ENCODE results near the gene COL4A6.

DNA sequence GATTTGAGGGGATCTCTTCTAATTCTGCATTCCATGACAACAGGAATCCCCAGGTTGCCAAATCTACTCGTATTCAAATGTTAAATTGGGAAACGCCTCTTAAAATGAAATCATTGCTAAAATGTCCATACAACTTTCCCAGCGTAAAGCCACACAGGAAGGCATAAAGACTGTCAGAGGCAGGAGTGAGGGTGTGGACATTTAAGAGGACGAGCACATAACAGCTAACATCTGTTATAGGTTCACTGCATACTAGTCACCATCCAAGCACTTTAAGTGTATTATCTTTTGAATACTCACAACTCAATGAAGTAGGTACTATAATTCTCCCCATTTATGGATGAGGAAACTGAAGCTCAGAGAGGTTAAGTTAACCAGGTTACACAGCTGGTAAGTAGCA lies 311.1 kb downstream of the COL4A6 start:
- TF ChIP-seq, protein P1, sequence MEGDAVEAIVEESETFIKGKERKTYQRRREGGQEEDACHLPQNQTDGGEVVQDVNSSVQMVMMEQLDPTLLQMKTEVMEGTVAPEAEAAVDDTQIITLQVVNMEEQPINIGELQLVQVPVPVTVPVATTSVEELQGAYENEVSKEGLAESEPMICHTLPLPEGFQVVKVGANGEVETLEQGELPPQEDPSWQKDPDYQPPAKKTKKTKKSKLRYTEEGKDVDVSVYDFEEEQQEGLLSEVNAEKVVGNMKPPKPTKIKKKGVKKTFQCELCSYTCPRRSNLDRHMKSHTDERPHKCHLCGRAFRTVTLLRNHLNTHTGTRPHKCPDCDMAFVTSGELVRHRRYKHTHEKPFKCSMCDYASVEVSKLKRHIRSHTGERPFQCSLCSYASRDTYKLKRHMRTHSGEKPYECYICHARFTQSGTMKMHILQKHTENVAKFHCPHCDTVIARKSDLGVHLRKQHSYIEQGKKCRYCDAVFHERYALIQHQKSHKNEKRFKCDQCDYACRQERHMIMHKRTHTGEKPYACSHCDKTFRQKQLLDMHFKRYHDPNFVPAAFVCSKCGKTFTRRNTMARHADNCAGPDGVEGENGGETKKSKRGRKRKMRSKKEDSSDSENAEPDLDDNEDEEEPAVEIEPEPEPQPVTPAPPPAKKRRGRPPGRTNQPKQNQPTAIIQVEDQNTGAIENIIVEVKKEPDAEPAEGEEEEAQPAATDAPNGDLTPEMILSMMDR (IDR thresholded peaks at IDR 0.05 in 8 of 11, conservative IDR thresholded peaks at IDR 0.05 in 3 of 11) = no peak
- TF ChIP-seq POLR2A (IDR thresholded peaks at IDR 0.05) = no peak
